Effector memory CD4-positive, alpha-beta T cell (primary cell): Measurements from ENCODE around the gene SVOPL.
"Not testable (repeated sequence)": the region's sequence is repeated elsewhere in the genome, so short reads cannot be mapped to it uniquely, and the experiment has no call there.

Experiments used
- DNase-seq, 3 donors: peaks; one replicate each; pipeline ENCODE4 v3.0.0-alpha.2; 2020
- H3K27ac ChIP-seq: 2 replicates; pipeline ENCODE4 v1.7.0; 2013; ENCODE audit warnings: mild to moderate bottlenecking, low read length, moderate library complexity; ENCODE audit not compliant: insufficient read depth, poor library complexity, severe bottlenecking
- H3K27me3 ChIP-seq: replicated peaks from 2 replicates; pipeline ENCODE4 v1.7.0; 2013; ENCODE audit warnings: mild to moderate bottlenecking, low read length; ENCODE audit not compliant: insufficient read depth, control insufficient read depth, poor library complexity, severe bottlenecking
- H3K36me3 ChIP-seq: 2 replicates; pipeline ENCODE4 v1.7.0; 2013; ENCODE audit warnings: mild to moderate bottlenecking, low read length, moderate library complexity; ENCODE audit not compliant: control insufficient read depth, insufficient read depth
- H3K4me1 ChIP-seq: 2 replicates; pipeline ENCODE4 v1.7.0; 2013; ENCODE audit warnings: low read length, mild to moderate bottlenecking; ENCODE audit not compliant: control insufficient read depth, insufficient read depth, poor library complexity, severe bottlenecking
- H3K4me3 ChIP-seq: 2 replicates; pipeline ENCODE4 v1.7.0; 2013; ENCODE audit warnings: low read length, low read depth, mild to moderate bottlenecking; ENCODE audit not compliant: insufficient read depth, poor library complexity, severe bottlenecking
- H3K9me3 ChIP-seq: 2 replicates; pipeline ENCODE4 v1.7.0; 2013; ENCODE audit warnings: mild to moderate bottlenecking, low read length, moderate library complexity; ENCODE audit not compliant: control insufficient read depth

The SVOPL gene

DNA sequence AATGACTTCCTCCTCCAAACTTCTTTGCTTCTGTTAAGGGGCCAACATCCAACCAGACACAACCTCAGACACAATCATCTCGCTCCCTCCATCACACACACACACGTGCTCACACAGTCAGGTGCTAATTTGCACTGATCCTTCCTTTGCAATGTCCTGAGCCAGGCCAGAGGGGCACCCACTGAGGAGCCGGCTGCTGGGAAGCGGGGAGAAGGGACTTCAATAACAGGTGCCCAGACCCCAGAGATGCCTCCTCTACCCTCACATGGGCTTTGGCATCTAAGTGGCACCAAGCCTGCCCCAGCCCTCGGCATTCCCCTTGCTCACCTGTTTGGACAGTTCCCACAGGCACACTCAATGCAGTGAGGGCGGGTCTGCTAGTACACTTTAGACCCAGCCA, 34.2 kb upstream of the SVOPL start:
- Histone ChIP-seq H3K4me3 (no peak overlapping the region), H3K27me3 (no peaks in the 10 kb centered on the region), H3K9me3 (no peaks in the 10 kb centered on the region), H3K36me3 (no peaks in the 10 kb centered on the region), H3K27ac (no peak overlapping the region), H3K4me1 (no peaks in the 10 kb centered on the region)
- DNase-seq, result no peak

DNA sequence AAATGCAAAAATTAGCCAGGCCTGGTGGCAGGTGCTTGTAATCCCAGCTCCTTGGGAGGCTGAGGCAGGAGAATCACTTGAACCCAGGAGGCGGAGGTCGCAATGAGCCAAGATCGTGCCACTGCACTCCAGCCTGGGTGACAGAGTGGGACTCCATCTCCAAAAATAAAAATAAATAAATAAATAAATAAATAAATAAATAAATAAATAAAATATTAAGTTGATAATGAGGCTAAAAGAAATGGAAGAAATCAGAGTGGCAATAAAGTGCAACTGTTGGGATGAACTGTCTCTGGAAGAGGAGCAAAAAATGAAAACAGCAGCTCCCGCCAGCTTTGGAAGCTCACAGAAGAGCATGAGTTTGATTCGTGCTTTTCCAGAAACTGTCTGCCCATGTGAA, 30.6 kb upstream of the SVOPL start:
- not testable (repeated sequence) for DNase-seq, H3K36me3 ChIP-seq, H3K27me3 ChIP-seq, H3K27ac ChIP-seq, H3K9me3 ChIP-seq, H3K4me3 ChIP-seq, H3K4me1 ChIP-seq

- no peak for DNase-seq
- no peaks in the 10 kb centered on the region for H3K27me3 ChIP-seq
- no peaks in the 10 kb centered on the region for H3K36me3 ChIP-seq
- H3K4me1 ChIP-seq, result no peaks in the 10 kb centered on the region
- H3K9me3 ChIP-seq, result no peaks in the 10 kb centered on the region
- no peak overlapping the region for H3K27ac ChIP-seq
- no peak overlapping the region for H3K4me3 ChIP-seq
Measured at GRCh38 chr7:138729444-138729843, 28.3 kb upstream of the SVOPL start.

DNA sequence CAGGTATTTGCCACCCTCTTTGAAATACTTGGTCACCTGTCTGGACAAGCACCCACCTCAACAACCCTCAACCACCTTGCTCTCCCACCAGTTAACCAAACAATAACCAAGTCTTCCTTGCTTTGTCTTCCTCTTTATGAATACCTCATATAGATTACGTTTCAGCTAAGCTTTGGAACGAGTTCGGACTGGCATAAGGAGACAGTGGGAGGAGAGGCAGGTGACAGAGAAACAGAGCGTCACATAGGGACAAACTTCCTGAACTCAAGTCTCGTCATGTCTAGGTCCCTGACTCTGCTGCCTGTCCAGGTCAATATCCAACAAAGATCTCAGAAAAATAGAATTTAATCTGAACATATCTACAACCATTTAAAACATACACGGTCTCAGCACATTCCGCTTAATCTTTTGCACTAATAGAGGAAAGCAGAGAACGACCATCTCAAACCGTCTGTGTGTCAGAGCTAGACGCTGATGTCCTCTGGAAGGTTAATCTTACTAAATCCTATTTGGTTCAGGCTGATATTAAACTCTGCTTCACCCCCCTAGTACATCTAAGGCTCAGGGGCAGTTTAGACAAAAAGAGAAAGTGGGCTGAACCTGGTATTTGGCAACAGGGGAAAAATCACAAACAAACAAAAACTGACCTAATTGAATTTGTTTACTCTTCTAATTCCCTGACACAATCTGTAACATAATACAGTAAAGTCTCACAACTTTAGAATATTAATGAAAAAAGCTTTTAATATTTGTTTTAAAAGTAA, 26.4 kb upstream of the SVOPL start:
- no peaks in the 10 kb centered on the region for H3K4me1 ChIP-seq
- H3K27ac ChIP-seq, result no peak overlapping the region
- H3K36me3 ChIP-seq, result no peaks in the 10 kb centered on the region
- H3K4me3 ChIP-seq, result no peak overlapping the region
- no peak for DNase-seq
- H3K27me3 ChIP-seq, result no peaks in the 10 kb centered on the region
- H3K9me3 ChIP-seq, result no peaks in the 10 kb centered on the region

DNA sequence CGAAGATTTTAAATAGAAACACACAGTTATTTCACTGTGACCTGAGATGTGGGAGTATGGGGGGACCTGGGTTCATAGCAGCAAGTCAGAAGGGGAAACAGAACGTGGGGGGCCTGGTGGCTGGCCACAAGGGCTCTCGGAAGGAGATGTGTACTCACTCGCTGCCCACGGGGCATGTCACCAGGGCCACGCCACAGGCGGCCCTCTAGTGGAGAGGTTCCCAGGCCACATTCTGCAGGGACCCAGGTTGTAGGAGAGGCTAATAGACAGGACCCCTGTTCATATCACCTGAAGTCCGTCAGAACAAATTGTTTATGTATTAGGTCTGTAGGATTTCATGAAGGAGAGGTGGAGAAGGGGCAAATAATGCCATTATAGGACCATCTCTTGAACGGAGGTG, 25.1 kb upstream of the SVOPL start:
- Histone ChIP-seq H3K27me3 (no peaks in the 10 kb centered on the region), H3K27ac (no peak overlapping the region), H3K36me3 (no peaks in the 10 kb centered on the region), H3K9me3 (no peaks in the 10 kb centered on the region), H3K4me1 (no peaks in the 10 kb centered on the region), H3K4me3 (no peak overlapping the region)
- no peak for DNase-seq

DNA sequence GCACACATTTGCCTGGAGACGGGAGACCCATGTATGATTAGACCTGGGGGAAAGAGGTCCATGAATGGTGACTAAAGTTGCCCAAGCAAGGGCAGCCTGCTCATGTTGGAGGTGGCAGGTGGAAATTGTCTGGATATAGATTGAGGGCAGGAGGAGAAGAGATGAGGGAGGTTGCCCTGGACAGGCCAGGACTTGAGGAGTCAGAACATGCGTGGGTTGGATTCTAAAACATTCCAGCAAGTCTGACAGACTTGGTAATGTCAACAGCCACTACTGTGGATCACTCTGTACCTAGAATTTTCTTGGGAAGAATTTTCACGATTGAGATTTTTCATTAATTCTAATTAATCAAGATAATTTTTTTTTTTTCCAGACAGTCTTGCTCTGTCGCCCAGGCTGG, 19.1 kb upstream of the SVOPL start:
- no peaks in the 10 kb centered on the region for H3K27me3 ChIP-seq
- no peaks in the 10 kb centered on the region for H3K36me3 ChIP-seq
- H3K4me1 ChIP-seq, result peaks cover 3% of the 10 kb centered on the region
- no peaks in the 10 kb centered on the region for H3K9me3 ChIP-seq
- no peak for DNase-seq
- no peak overlapping the region for H3K27ac ChIP-seq
- no peak overlapping the region for H3K4me3 ChIP-seq

DNA sequence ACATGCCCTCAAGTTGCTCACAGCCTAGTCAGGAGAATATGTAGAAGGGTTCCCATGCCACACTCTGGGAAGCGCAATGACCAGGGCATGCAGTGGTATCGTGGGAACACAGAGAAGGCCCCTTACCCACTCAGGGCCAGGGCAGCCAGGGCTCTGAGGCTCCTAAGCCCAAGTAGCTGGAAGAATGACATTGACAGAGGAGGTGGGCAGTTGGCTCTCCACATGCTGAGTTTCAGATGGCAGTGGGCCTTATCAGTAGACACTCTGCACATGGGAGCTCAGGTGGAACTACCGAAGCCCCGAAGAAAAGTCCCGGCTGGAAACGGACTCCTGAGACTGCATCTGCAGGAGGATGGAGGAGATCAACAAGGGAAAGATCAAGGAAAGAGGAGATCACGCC, 15.7 kb upstream of the SVOPL start:
- Histone ChIP-seq H3K4me1 (peaks cover 3% of the 10 kb centered on the region), H3K27ac (no peak overlapping the region), H3K27me3 (no peaks in the 10 kb centered on the region), H3K9me3 (no peaks in the 10 kb centered on the region), H3K4me3 (no peak overlapping the region), H3K36me3 (no peaks in the 10 kb centered on the region)
- no peak for DNase-seq

DNA sequence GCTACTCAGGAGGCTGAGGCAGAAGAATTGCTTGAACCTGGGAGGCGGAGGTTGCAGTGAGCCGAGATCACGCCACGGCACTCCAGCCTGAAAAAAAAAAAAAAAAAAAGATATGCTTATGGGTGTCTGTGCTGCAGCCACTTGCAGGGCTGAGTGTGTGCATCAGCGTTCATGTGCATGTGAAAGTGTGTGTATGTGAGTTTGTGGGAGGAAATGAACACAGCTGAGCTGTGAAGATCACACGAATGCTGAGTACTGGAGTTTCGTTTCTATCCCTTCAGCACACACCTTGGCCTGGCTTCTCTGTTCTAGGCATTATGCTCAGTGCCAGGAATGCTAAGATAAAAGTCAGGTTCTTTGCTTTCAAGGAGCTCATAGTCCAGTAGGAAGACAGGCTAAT, 12.0 kb upstream of the SVOPL start:
- no peaks in the 10 kb centered on the region for H3K9me3 ChIP-seq
- no peaks in the 10 kb centered on the region for H3K27me3 ChIP-seq
- no peak overlapping the region for H3K27ac ChIP-seq
- peaks cover 1% of the 10 kb centered on the region for H3K4me1 ChIP-seq
- no peak overlapping the region for H3K4me3 ChIP-seq
- no peak for DNase-seq
- H3K36me3 ChIP-seq, result no peaks in the 10 kb centered on the region

- Histone ChIP-seq H3K4me1 (no peaks in the 10 kb centered on the region), H3K9me3 (no peaks in the 10 kb centered on the region), H3K27me3 (no peaks in the 10 kb centered on the region), H3K36me3 (no peaks in the 10 kb centered on the region), H3K27ac (no peak overlapping the region), H3K4me3 (no peak overlapping the region)
- no peak for DNase-seq
Measured at GRCh38 chr7:138712652-138713051, 11.5 kb upstream of the SVOPL start.

DNA sequence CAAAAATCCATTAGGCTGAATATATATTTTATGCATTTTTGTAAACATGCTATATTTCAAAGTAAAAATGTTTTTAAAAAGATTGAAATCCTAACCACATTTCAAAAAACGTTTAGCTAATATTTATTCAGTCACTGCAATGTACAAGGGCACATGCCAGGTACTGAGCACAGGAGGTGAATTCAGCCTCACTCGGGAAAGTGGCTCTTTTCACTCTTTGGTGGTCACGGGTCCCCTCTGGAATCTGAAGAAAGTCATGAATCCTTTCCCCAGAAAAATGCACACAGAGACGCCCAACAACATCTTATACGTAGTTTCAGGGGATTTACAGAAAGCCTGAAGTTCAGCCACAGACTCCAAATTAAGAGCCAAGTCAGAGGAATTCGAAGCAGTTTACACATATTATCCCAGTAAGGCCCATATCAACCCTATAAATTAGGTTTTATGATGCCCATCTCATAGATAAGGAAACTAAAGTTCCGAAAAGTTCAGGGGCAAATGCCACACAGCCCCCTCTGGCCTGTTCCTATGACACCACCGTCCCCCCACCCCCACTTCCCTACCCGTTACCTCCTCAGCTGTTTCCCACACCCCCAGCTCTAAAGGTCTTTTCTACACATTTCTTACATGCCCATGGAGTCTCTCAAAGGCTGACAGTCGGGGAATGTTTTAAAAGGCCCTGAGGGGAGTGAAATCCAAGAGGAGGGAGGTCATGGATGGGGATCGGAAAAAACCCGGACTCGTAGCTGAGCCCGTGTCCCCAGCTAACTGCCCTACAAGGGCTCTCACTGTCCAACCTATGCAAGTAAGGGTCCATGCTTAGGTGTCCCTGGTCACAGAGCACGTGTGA, 9.6 kb upstream of the SVOPL start:
- DNase-seq, result no peak
- Histone ChIP-seq H3K36me3 (no peaks in the 10 kb centered on the region), H3K9me3 (no peaks in the 10 kb centered on the region), H3K4me1 (no peaks in the 10 kb centered on the region), H3K27me3 (no peaks in the 10 kb centered on the region), H3K4me3 (no peak overlapping the region), H3K27ac (no peak overlapping the region)
